SK-N-SH (cell line): ENCODE results near the gene SPEF2.

Source experiments
- CTCF ChIP-seq: fragments of 200-600 bp; sonication (generic); IDR thresholded peaks from 2 replicates; pipeline ENCODE4 v1.6.1; 2017; ENCODE audit warnings: antibody characterized with exemption, mild to moderate bottlenecking, moderate library complexity
- EP300 ChIP-seq, 2 experiments: IDR thresholded peaks; 2 replicates each; pipeline versions ENCODE4 v1.4.0 to v1.6.1; 2012; ENCODE audit warnings: borderline replicate concordance in 1 of 2, low read depth in 1 of 2, low read length in 1 of 2
- EZH2phosphoT487 ChIP-seq: fragments of 200-600 bp; sonication (generic); IDR thresholded peaks from 2 replicates; pipeline ENCODE4 v1.6.1; 2017; ENCODE audit warnings: low read depth, mixed run types, mild to moderate bottlenecking, antibody characterized with exemption, moderate library complexity, borderline replicate concordance
- FOXJ3 ChIP-seq: sonication (generic); formaldehyde crosslinking; IDR thresholded peaks from 2 replicates; pipeline ENCODE4 v1.5.1; 2020; ENCODE audit warnings: mild to moderate bottlenecking, missing genetic modification reagents
- NFIC ChIP-seq: IDR thresholded peaks from 2 replicates; pipeline ENCODE4 v1.4.0; 2012; ENCODE audit warnings: borderline replicate concordance
- POLR2AphosphoS5 ChIP-seq: IDR thresholded peaks from 2 replicates; pipeline ENCODE4 v1.6.1; 2012; ENCODE audit warnings: low read depth, low read length
- RAD21 ChIP-seq: IDR thresholded peaks from 2 replicates; pipeline ENCODE4 v1.6.1; 2012; ENCODE audit warnings: mild to moderate bottlenecking, low read length
- RCOR1 ChIP-seq: fragments of 150-350 bp; IDR thresholded peaks from 2 replicates; pipeline ENCODE4 v1.6.1; 2017; ENCODE audit warnings: antibody characterized with exemption, low read length
- REST ChIP-seq: IDR thresholded peaks from 2 replicates; pipeline ENCODE4 v1.6.1; 2012; ENCODE audit warnings: mild to moderate bottlenecking, low read depth, low read length, moderate library complexity
- RFX5 ChIP-seq: IDR thresholded peaks from 2 replicates; pipeline ENCODE4 v1.6.1; 2012; ENCODE audit warnings: mild to moderate bottlenecking, improper control_type of control experiment, low read length
- TAF1 ChIP-seq: IDR thresholded peaks from 2 replicates; pipeline ENCODE4 v1.6.1; 2012; ENCODE audit warnings: low read depth, mild to moderate bottlenecking, low read length, moderate library complexity, borderline replicate concordance
- USF1 ChIP-seq: IDR thresholded peaks from 2 replicates; pipeline ENCODE4 v1.4.0; 2012; ENCODE audit warnings: low read depth, borderline replicate concordance
- USF2 ChIP-seq: fragments of 150-350 bp; IDR thresholded peaks from 2 replicates; pipeline ENCODE4 v1.6.1; 2017; ENCODE audit warnings: antibody characterized with exemption, low read length, low read depth, borderline replicate concordance
- YY1 ChIP-seq: IDR thresholded peaks from 2 replicates; pipeline ENCODE4 v1.4.0; 2012; ENCODE audit warnings: low read depth, mild to moderate bottlenecking

- TF ChIP-seq CTCF (no peak), POLR2AphosphoS5 (no peak), YY1 (no peak), TAF1 (no peak), FOXJ3 (CRISPR knock-in tag) (no peak), RAD21 (no peak), REST (no peak), EP300 (IDR thresholded peaks at IDR 0.05; ENCODE audit: borderline replicate concordance in 1 of 2, low read depth in 1 of 2, low read length in 1 of 2) (no peak), USF1 (no peak), RCOR1 (no peak), USF2 (no peak), EZH2phosphoT487 (no peak), RFX5 (no peak), NFIC (no peak)
Measured at GRCh38 chr5:35622974-35623373, 5.3 kb downstream of the SPEF2 start.
